CD14-positive monocyte (primary cell): Measurements from ENCODE around the gene LGR4. TPM values are rescaled to one million over a fixed set of nuclear protein-coding genes. Genes with fewer than 3 reads are reported as not detected.

Source experiments
- DNase-seq, 3 donors: peaks; one replicate each; pipeline ENCODE4 v3.0.0-alpha.2; 2011 to 2022
- H2AFZ ChIP-seq: 2 replicates; pipeline ENCODE4 v1.6.0; 2012; ENCODE audit warnings: mild to moderate bottlenecking, low read depth, low read length, inconsistent platforms; ENCODE audit not compliant: insufficient read depth, poor library complexity, severe bottlenecking
- H3K27ac ChIP-seq, 2 donors: 1 replicate in 1 of 2; 2 replicates in 1 of 2; pipeline ENCODE4 v1.5.1; 2012 to 2013; ENCODE audit warnings: low read length in 2 of 2, control low read depth in 1 of 2, inconsistent platforms in 1 of 2, low read depth in 1 of 2, mild to moderate bottlenecking in 1 of 2
- H3K27me3 ChIP-seq, 2 donors: one replicate each; pipeline versions ENCODE4 v1.6.0 to v1.6.1; 2011 to 2013; ENCODE audit warnings: low read length in 2 of 2; ENCODE audit not compliant: control insufficient read depth in 2 of 2, insufficient read depth in 2 of 2
- H3K36me3 ChIP-seq, 2 donors: replicated peaks in 1 of 2; 1 replicate in 1 of 2; 2 replicates in 1 of 2; pipeline versions ENCODE4 v1.5.1 to v1.6.1; 2012 to 2013; ENCODE audit warnings: low read length in 2 of 2, control low read depth in 1 of 2, inconsistent platforms in 1 of 2, mild to moderate bottlenecking in 1 of 2; ENCODE audit not compliant: insufficient read depth in 2 of 2, control insufficient read depth in 1 of 2
- H3K4me1 ChIP-seq, 2 donors: 1 replicate in 1 of 2; 2 replicates in 1 of 2; pipeline versions ENCODE4 v1.5.1 to v1.6.1; 2012 to 2013; ENCODE audit warnings: low read length in 2 of 2, control low read depth in 1 of 2, inconsistent platforms in 1 of 2, mild to moderate bottlenecking in 1 of 2, moderate library complexity in 1 of 2; ENCODE audit not compliant: insufficient read depth in 2 of 2, control insufficient read depth in 1 of 2
- H3K4me2 ChIP-seq: replicated peaks from 2 replicates; pipeline ENCODE3; 2012; ENCODE audit warnings: low read length, moderate library complexity, mild to moderate bottlenecking; ENCODE audit not compliant: poor library complexity, severe bottlenecking; ENCODE audit errors: extremely low read depth
- H3K4me3 ChIP-seq, 3 experiments: fragments of 200-600 bp in 1 of 3; sonication (generic) in 1 of 3; replicated peaks in 1 of 3; 1 replicate in 2 of 3; 2 replicates in 1 of 3; pipeline ENCODE4 v1.5.1; 2011 to 2013; ENCODE audit warnings: low read length in 3 of 3, mild to moderate bottlenecking in 3 of 3, control low read depth in 2 of 3, low read depth in 2 of 3, inconsistent platforms in 1 of 3, moderate library complexity in 1 of 3
- H3K79me2 ChIP-seq: 2 replicates; pipeline ENCODE4 v1.6.0; 2012; ENCODE audit warnings: mild to moderate bottlenecking, control low read depth, inconsistent platforms, low read length, moderate library complexity; ENCODE audit not compliant: insufficient read depth
- H3K9ac ChIP-seq: 2 replicates; pipeline ENCODE4 v1.6.0; 2017; ENCODE audit warnings: low read length, mild to moderate bottlenecking; ENCODE audit not compliant: insufficient read depth, poor library complexity, severe bottlenecking
- H3K9me3 ChIP-seq, 2 donors: replicated peaks in 1 of 2; 1 replicate in 1 of 2; 2 replicates in 1 of 2; pipeline versions ENCODE4 v1.5.1 to v1.6.1; 2012 to 2013; ENCODE audit warnings: low read length in 2 of 2, control low read depth in 1 of 2; ENCODE audit not compliant: control insufficient read depth in 1 of 2, insufficient read depth in 1 of 2
- H4K20me1 ChIP-seq: 2 replicates; pipeline ENCODE4 v1.6.0; 2012; ENCODE audit warnings: mild to moderate bottlenecking, low read length, control low read depth, moderate library complexity; ENCODE audit not compliant: insufficient read depth
- H3K27ac Mint-ChIP-seq, 7 donors: one replicate each; pipeline ENCODE4 v1.8.0; 2020; ENCODE audit warnings: mild to moderate bottlenecking in 7 of 7, mixed read lengths in 7 of 7, moderate library complexity in 6 of 7, inconsistent platforms in 2 of 7
- H3K27me3 Mint-ChIP-seq, 3 donors: one replicate each; pipeline ENCODE4 v1.8.0; 2021 to 2022; ENCODE audit warnings: low read depth in 3 of 3, mild to moderate bottlenecking in 3 of 3, mixed read lengths in 3 of 3, moderate library complexity in 3 of 3, inconsistent platforms in 1 of 3
- H3K36me3 Mint-ChIP-seq, 2 donors: one replicate each; pipeline ENCODE4 v1.8.0; 2020; ENCODE audit warnings: mixed read lengths in 2 of 2, inconsistent platforms in 1 of 2, mild to moderate bottlenecking in 1 of 2
- H3K4me1 Mint-ChIP-seq: one replicate; pipeline ENCODE4 v1.8.0; 2020; ENCODE audit warnings: mild to moderate bottlenecking, mixed read lengths
- H3K4me3 Mint-ChIP-seq, 2 donors: one replicate each; pipeline ENCODE4 v1.8.0; 2020; ENCODE audit warnings: mild to moderate bottlenecking in 2 of 2, mixed read lengths in 2 of 2, moderate library complexity in 1 of 2
- H3K9me3 Mint-ChIP-seq, 7 donors: one replicate each; pipeline ENCODE4 v1.8.0; 2020 to 2022; ENCODE audit warnings: mixed read lengths in 7 of 7, mild to moderate bottlenecking in 6 of 7, moderate library complexity in 6 of 7, inconsistent platforms in 2 of 7
- CTCF ChIP-seq: fragments of 200-600 bp; IDR thresholded peaks from one replicate; pipeline ENCODE4 v1.8.0; 2022; ENCODE audit warnings: antibody characterized with exemption, mild to moderate bottlenecking
- WGBS: methylation state at CpG from one replicate; pipeline ENCODE4 v1.1.5; 2013; ENCODE audit warnings: missing lambda C conversion rate; ENCODE audit not compliant: insufficient coverage; 5-methylcytosine and 5-hydroxymethylcytosine counted together
- intact Hi-C, 2 donors: fragments of 100-400 bp; cut with micrococcal nuclease; formaldehyde crosslinking; loops; one replicate each; pipeline versions ENCODE4 v1.15.0 to v1.15.1; 2023
- polyA plus RNA-seq, 3 donors: library from polyadenylated mRNA; depleted of rRNA in 1 of 3; unstranded in 2 of 3; stranded (reverse) in 1 of 3; fragments of 300-500 nt in 2 of 3; fragments of >200 nt in 1 of 3; fragmentation: Illumina TruSeq in 2 of 3; gene quantifications; 1 replicate in 2 of 3; 2 replicates in 1 of 3; pipeline ENCODE4 v1.2.3, GENCODE V29; 2012 to 2021

LGR4 gene
- polyA plus RNA-seq, 3 donors = 0.67 to 0.92 (median 0.72) TPM

GRCh38 chr11:27384227-27384626, 88.4 kb downstream of the LGR4 start:
- Histone ChIP-seq H3K36me3 (no peaks in the 10 kb centered on the region), H2AFZ (no peak overlapping the region), H3K9me3 (no peaks in the 10 kb centered on the region), H3K9ac (no peak overlapping the region), H3K4me1 (no peaks in the 10 kb centered on the region), H3K27me3 (no peaks in the 10 kb centered on the region), H4K20me1 (no peaks in the 10 kb centered on the region), H3K4me2 (no peak overlapping the region), H3K27ac (no peak overlapping the region), H3K4me3 (no peak overlapping the region), H3K79me2 (no peaks in the 10 kb centered on the region)
- Mint-ChIP-seq H3K36me3 (no peaks in the 10 kb centered on the region), H3K4me1 (no peaks in the 10 kb centered on the region), H3K27ac (no peak overlapping the region), H3K27me3 (no peaks in the 10 kb centered on the region), H3K4me3 (no peak overlapping the region), H3K9me3 (peaks cover 0 to 3% (median 0%) of the 10 kb centered on the region in 7 donors)
- intact Hi-C loops = no loop called here
- TF ChIP-seq CTCF = no peak
- DNase-seq = no peak

- WGBS = no CpG with 5 or more reads among the region's 1 CpG
- Mint-ChIP-seq H3K27me3 (no peaks in the 10 kb centered on the region), H3K9me3 (peaks cover 0 to 3% (median 0%) of the 10 kb centered on the region in 7 donors), H3K4me1 (no peaks in the 10 kb centered on the region), H3K27ac (no peak overlapping the region), H3K36me3 (no peaks in the 10 kb centered on the region), H3K4me3 (no peak overlapping the region)
- Histone ChIP-seq H3K9ac (no peak overlapping the region), H3K4me1 (no peaks in the 10 kb centered on the region), H3K79me2 (no peaks in the 10 kb centered on the region), H4K20me1 (no peaks in the 10 kb centered on the region), H3K27me3 (no peaks in the 10 kb centered on the region), H3K27ac (no peak overlapping the region), H3K36me3 (no peaks in the 10 kb centered on the region), H3K4me3 (no peak overlapping the region), H2AFZ (no peak overlapping the region), H3K4me2 (no peak overlapping the region), H3K9me3 (no peaks in the 10 kb centered on the region)
- intact Hi-C loops = no loop called here
- no peak for TF ChIP-seq CTCF
- DNase-seq = no peak
These were observed 88.9 kb downstream of the LGR4 start for GRCh38 chr11:27383645-27384044.
